Measurements from ENCODE around the gene ALCAM.

Gene ALCAM

DNA sequence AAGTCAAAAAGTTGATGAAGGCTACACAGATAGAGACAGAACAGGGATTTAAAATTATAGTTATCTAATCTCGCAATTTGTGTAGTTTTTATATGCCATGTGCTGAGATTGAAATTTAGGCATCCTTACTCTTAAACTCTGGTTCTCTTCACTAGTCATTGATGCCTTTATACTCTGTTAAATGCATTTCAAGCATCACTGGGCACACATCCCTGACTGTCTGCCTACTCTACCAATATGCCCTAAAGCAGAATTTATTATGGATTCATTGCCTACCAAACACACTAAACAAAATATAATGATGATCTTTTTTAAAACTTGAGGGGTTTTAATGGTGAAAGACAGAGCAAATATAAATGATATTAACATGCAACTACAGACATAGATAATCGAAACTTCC is 10.3 kb upstream of the ALCAM start:
- no peak for DNase-seq (ENCODE audit: low read depth in 2 of 2)

DNA sequence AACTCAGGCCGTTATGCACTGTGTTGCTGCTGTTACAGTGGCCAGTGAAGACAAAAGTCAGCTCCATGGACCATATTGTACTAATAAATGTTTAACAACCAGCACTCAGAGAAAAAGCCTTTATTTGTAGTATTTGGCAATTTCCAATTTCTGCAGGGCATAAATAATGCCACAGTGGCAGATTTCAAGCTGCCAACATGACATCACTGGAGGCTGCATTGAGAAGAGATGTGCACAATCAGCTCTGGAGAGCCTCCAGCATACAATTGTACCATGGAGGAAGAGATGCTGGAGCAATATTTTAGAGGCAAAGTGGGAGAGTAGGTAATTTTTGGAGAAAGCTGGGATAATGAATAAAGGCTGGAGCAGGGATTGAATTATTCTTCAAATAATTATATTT is 9.7 kb upstream of the ALCAM start:
- DNase-seq (ENCODE audit: low read depth in 2 of 2) = no peak

DNA sequence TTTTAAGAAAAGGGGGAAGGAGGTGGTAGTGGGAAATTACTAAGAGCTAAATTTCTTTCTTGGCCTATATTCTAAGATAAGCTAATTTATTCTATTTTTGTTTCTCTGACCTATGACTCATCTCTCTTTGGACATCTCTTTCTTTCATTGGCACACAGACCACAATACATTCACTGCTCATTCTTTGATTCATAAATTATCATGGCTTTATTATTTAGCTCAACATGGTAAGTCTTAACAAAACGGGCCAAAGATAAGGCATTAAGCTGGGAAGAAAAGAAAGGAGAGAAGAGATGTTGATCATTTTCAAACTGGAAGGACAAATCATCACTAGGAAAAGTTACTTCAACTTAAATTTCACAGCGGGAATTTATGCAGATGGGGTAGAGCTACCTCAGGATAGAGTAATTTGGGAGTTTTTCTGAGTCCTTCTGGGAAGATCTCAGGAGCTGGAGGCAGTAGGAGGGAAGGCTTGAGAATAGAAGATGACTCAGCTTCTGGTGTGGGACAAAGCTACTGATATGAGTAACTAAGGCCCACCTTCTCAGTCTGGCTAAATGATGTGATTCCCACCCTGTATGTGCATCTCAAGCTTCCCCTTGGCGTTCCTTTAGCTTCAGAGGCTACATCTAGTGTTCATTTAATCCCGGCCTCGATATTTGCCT is 7.5 kb upstream of the ALCAM start:
- no peak for DNase-seq (ENCODE audit: low read depth in 2 of 2)

DNA sequence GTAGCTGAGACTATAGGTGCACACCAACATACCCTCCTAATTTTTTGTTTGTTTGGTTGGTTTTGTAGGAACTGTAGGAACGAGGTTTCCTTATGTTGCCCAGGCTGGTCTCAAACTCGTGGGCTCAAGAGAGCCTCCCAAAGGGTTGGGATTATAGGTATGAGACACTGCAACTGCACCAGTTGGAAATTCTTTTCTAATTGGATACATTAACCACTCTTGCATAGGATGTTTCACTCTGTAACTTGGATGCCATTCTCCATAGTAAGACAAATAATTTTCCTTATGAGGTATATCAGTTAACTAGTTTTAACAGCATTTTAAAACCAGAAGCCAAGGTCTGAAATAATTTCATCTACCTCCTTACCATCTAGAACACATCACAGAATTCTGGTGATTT is 6.7 kb upstream of the ALCAM start:
- DNase-seq (ENCODE audit: low read depth in 2 of 2) = no peak

DNA sequence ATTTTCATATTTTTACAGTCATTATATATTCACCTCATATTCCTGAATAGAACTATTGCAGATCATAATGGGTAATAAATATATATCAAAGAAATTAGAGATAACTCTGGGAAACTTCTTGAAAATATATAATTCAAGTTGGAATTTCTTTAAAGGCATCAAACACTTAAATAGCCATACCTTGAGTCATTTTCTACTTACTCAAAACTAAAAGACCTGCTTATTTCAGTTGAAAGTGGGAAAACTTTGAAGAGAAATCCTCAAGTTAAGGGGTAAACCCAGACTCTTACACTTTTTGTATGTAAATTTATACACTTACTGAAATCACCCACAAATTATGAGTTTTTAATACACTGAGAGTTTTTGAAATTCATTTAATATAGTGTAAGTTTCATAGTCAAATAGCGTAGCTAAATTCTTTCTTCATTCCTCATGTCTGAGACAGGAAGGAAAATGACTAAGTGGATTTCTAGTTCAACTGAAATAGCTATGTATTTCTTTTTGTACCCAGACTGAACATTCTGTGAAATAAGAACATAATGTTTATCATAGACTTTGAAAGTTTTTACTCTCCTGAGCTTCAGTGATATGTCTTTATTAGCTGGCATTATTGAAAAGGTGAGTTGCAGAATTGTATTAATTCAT is 4.6 kb upstream of the ALCAM start:
- DNase-seq (ENCODE audit: low read depth in 2 of 2) = no peak

DNA sequence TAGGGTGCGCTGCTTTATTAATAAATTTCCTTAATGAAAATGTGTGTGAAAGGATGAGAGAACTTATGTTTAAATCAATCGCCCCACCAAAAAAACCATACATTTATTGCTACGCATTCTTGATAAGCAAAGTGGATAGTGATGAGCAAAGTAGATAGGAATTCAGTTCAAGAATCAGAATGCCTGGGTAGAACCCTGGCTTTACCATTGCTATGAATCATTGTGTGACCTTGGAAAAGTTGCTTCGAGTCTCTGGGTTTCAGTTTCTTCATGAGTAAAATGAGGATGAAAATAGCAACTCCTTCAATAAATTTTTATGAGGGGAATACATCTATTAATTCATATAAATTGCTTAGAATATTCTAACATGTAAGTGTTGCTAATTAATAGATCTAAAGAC is 2.6 kb upstream of the ALCAM start:
- DNase-seq (ENCODE audit: low read depth in 2 of 2) = no peak

DNA sequence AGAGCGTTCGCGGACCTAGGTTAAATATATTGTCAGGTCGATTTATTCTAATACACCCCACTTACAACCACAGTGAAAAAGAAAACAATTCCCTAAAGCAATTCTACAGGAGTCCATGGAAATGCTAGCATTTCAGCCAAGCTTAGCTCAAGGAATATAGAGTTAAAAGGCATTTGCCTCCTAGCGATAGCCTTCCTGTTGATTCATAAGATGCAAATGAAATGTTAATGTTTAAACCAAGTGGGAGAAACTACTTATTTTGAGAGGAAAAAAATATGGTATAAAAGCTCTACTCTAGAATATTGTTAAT is 1.7 kb upstream of the ALCAM start:
- no peak for DNase-seq (ENCODE audit: low read depth in 2 of 2)

DNA sequence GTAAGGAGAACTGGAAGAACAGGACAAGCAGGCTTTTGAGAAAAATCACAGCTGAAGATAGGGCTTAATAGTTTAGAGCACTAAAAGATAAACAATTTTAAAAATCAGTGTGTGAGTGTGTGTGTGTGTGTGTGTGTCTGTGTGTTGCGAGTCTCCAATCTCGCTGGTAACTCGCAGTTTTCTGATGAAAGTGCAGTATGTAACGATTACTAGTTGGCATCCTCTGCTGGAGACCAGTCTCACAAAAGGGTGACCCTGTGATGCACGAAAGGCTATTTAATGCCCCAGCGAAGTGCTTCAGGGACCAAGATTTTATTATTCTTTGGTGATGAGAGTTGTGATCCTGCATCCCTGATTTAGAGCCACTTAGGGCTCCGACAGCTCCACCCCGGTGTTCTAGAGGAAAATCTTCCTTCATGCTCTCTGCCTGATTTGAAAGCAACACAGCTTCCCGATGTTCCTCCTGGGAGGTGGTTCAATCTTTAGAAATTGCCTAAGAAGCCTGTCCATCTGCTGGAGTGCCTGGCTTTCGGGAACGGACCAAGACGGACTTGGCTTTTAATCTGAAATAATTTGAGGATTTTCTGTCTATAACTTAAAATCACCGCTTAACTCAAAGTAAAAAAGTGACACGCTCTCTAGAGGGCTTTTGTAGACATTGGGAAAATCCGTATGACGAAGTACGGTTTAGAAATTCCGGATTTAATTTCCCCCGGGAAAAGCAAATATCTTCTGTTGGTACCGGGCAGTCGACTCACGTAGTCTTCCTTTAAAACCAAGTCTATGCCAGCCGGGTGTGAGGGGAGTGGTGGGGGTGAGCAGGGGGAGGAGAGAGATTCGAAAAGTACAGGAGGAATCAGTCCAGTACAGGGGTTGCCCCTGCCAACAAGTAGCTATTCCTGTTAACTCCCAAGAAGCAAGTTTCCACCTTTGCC is 1.1 kb upstream of the ALCAM start:
- no peak for DNase-seq (ENCODE audit: low read depth in 2 of 2)

DNA sequence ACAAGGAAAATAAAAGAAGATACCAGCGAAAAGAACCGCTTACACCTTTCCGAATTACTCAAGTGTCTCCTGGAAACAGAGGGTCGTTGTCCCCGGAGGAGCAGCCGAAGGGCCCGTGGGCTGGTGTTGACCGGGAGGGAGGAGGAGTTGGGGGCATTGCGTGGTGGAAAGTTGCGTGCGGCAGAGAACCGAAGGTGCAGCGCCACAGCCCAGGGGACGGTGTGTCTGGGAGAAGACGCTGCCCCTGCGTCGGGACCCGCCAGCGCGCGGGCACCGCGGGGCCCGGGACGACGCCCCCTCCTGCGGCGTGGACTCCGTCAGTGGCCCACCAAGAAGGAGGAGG is 325 bp downstream of the ALCAM start:
- DNase-seq (ENCODE audit: low read depth in 2 of 2) = peak; percentile 15 to 28

DNA sequence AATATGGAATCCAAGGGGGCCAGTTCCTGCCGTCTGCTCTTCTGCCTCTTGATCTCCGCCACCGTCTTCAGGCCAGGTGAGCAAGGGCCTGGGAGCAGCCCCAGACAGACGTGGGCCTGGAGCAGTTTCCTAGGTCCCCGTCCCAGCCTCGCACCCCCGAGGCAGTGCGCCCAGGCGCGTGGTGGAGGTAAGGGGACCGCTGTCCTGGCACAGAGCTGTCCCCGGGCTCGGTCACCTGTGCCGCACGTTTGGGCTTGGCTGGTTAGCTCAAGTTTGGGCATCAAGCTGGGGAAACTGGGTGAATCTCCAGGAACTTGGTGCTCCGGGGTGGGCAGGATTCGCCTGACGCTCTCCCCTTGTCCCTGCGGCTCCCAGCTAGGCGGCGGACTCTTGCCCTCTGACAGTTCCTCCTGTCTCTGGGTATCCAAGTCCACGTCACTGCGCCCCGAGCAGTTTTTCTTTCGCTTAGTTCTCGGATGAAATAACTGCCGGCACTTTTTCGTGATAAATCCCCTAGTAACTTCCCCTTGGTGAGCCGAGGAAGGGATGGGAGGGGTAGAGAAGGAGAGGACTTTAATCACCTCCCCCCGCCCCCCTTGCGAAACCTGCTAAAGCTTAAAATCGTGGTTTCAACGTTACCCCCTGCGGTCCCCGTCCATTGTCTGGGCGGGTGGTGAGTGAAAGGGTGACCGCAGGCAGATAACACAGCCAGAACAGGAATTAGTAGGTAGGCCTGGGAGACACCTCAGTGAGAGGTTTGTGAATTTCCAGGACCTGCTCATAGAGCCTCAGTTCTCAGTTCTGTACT is 901 bp downstream of the ALCAM start:
- peak; percentile 31 to 63 for DNase-seq (ENCODE audit: low read depth in 2 of 2)

DNA sequence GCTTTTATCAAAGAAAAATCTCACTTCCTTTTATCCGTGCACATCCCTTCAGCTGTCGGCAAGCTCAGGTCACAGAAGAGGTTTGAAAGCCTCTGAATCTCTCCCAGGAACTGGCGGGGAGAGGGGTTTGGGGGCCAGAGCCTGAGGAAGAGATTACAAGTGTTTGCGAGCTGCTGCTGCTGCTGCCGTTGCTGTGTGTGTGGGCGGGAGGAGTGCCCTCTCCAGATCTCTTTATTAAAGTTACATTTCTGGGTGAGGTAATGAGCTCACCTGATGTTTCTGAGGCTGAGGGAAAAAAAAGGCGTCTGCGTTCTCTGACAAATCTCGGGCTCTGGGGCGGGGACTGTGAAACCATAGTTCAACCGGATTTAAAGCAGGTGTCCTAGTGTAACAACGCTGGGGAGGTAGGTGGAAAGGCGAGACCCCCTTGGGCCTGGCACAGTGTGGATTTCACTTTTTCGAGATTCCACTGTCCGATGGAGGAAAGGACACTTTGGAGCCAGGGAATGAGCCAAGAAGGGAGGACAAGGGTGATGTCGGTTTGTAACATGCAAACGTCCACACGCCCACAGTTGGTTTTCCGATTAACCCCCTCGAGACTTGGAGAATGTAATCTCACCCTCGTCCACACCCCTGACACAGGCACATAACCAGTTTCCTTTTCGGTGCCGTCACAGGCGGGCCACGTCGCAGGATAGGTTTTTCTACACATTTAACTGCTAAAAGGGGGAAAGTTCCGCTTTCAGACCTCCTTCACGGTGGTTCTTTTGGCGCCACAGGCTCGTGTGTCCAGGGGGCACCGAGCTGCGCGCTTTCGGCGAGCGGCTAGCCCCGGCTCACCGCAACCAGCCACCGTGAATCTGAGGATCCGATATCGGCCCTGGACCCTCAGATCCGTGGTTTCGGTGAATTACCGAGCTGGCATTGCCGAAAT is 2.1 kb downstream of the ALCAM start:
- peak; percentile 50 to 65 for DNase-seq (ENCODE audit: low read depth in 2 of 2)

DNA sequence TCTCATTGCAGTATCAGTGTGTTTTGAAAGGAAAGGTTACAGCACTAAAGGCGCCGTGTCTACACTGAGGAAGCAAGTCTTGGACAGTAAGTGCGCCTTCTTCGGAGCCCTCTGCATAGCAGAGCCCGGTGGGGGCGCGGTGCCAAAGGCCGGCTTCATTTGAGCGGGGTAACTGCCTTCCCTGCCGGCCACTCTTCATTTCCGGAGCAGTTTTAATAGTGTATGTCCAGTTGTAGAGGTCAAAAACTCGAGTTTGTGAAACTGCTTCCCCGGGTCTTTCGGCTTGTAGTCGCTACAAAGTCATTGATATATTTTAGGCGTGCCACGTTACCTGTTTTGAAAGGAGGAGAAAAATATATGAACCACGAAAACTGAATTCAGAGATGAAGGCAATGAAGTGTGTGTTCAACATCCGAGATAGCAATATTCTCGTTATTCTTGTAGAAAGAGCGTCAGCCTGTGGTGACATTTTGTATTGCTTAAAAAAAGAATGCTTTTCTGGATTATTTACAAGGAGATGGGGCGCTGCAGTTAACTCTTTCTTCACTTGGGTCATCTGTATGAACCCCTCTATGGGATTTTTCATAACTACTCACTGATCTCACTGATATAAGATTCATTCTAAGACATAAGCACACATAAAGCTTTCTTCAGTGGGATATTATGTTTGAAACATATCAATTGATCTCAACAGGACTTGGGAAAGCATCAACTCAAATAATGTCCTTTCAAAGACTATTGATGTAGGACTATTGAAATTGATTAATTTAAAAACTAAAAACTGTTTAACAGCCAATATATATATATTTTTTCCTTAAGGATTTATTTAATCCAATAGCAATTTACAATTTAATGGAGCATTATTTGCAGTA is 3.0 kb downstream of the ALCAM start:
- DNase-seq (ENCODE audit: low read depth in 2 of 2) = peak in 1 of 2 donors; percentile 12

DNA sequence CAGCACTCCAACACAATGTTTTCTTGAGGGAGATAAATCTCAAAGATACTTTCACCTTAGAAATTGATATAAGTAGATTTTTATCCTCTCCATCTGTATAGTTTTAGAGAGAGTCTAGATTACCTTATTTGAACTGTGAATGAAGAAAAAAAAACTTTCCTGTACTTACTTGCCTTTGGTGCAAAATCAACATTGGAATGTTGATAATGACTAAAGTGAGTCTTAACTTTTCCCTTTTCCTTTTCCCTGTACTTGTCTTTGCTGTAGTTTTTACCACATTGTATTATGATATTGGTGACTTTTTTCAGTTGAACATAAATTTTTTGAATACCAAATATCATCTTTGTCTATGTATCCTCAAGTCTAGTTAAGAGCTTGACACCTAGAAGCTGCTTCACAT is 6.7 kb downstream of the ALCAM start:
- no peak for DNase-seq (ENCODE audit: low read depth in 2 of 2)

DNA sequence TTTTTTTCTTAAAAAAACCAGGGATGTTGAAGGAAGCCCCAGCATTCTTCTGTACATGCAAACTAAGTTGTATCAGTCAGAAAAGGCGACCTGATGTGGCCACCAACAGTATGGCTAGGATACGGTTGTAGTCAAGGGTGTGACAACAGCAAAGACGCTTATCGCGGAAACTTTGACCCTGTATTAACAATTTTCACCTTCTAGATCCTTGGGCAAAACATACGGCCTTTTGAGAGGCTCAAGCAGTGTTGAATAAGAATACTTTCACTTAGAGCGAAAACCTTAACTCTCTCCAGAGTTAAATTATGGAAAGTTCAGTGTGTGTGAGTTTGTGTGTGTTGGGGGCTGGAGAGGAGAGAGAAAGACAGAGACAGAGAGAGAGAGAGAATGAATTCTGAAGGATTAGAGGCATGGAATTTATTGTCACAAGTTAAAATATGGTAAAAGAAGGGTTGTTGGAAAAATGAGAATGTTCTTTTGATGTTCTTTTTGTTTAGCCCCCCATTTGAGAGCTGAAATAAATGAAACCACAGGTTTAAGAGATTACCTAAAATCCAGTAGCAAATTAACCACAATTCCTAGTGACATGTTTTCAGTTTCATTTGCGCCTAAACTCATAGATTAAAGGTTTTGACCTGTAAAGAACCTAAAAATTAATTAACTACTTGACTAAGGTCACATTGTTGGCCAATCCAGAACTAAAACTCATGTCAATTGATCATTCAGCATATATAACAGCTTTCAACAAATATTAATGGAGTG is 9.2 kb downstream of the ALCAM start:
- DNase-seq (ENCODE audit: low read depth in 2 of 2) = no peak

DNA sequence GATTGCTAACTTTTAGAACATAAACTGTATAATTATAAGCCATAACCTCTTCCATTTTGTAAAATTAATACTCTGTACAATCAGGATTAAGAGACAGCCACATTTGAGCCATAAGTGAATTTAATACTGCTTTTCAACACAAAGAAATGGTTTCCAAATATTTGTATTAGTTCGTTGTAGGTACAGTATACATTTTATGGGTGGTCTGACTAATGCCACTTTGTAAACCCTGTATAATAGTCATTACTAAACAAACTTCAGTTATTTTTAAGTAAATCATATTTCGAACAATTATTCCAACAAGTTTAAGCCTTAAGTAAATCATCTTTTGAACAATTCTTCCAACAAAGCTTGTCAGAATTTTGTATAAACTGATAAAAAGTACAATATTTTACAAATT is 11.0 kb downstream of the ALCAM start:
- DNase-seq (ENCODE audit: low read depth in 2 of 2) = no peak

DNA sequence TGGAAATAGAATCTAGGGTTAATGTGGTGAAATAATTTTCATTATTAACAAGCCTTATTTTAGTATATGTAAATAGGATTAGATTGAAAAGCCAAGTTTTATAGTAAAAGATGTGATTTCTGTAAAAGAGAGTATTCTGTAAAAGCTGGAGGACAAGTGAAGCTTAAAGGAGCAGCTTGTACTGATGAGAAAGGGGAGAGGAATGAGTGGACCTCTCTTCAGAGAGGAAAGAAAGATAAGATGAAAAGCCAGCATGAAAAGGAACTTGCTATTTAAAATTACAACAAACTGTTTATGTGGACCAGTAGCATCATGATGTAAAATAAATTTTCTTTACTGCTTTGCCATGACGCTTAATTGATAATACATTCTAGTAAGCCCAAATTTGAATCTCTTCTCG is 18.5 kb downstream of the ALCAM start:
- DNase-seq (ENCODE audit: low read depth in 2 of 2) = no peak

DNA sequence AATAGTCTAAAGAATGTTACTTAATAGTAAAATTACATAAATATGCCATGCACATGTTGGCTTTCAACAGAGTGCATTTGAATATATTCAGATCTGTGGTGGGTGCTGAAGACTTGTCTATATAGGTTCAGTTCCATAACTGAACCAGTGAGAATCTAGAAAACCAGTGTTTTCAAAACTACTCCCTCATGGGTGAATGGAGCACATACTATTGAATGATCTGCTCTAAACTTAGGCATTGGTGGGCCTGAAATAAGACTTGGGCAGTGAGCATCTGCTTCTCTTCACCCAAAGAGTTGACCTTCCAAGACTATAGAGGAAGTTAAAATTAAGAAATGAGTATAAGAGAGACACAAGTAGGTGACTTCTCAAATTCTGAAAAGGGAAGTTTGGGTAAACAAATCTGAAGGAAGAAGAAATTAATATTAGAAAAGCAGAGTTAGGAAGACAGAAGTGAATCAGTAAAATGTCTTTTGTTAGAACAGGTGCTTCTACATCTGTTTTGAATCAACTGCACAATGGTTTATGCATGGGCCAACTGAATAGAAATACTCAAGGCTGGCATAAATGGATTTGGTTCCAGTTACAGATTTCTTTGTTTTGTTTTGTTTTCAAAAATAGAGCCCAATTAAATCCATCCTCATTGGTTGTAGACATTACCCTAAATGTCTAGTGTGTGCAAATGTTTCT is 19.3 kb downstream of the ALCAM start:
- no peak for DNase-seq (ENCODE audit: low read depth in 2 of 2)

DNA sequence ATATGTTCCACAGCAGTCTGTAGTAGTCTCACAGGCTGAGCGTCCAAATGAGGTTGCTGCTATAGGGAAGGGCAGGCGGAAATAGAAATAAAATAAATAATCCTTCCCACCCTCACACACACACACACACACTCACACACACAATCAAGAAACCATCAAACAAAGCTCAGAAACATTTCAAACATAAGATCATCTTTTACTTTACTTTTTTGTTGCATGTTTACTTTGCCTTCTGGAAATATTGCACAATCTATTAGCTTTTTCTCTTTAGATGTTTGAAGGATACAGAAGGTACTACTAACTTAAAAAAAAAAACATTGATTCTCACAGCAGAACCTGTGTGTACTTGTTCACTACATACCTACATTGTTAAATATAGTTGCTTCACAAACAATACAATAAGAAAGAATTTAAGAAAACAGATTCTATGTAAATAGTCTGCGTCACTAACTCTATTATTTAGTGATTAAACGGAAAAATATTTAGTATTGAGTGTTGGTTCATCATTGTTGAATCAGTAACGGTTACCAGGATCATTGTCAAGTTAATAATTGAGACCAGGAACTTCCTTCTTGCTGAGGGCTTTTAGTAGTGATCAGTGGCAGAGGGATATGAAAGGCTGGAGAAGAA is 20.5 kb downstream of the ALCAM start:
- no peak for DNase-seq (ENCODE audit: low read depth in 2 of 2)
